Posterior cingulate gyrus (tissue), 11 donors: ENCODE measurements around the gene CRADD.
A peak's percentile ranks its signal among the peaks of the same experiment; 100 is the strongest.

Experiments
- DNase-seq, 10 donors: peaks; one replicate each; pipeline versions ENCODE4 v3.0.0 to v3.0.0-alpha.2; 2020 to 2021; ENCODE audit warnings: mixed read lengths in 3 of 10
- intact Hi-C: fragments of 100-400 bp; cut with DNase I; formaldehyde crosslinking; loops from one replicate; pipeline ENCODE4 v1.15.1; 2023

Gene CRADD

DNA sequence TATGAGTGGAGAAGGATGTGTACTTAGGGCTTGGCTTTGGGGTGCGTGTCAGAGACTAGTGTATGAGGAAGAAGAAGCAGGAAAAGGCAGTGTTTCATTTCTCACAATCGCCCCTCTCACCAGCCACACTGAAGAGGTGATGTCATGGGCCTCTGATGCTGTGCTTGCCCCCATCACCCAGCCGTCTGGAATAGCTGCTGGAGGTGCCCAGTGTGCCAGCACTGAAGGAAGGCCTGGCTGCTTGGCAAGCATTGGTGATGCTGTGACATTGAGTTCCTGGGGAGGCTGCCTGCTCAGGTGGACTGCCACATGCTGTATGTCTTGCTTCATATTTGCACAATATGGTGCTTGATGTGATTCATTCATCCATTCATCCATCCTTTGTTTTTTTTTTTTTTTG, 56.2 kb downstream of the CRADD start:
- DNase-seq = peak in 3 of 10 donors; percentile 8 to 77 (median 60)
- intact Hi-C loops = no loop called here

DNA sequence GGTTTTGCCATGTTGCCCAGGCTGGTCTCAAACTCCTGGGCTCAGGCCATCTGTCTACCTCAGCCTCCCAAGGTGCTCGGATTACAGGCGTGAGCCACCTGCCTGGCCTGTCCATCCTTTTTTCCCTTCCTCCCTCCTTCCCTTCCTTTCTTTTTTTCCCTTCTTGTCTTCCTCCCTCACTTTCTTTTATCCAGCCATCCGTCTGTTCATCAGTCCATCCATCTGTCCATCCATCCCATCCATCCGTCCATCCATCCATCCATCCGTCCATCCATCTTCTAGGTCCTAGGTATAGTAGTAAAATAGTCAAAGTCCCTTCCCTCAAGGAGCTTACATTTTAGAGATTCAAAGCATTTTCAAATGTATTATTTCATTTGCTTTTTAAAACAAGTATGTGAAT, 56.8 kb downstream of the CRADD start:
- intact Hi-C loops = no loop called here
- DNase-seq = no peak

DNA sequence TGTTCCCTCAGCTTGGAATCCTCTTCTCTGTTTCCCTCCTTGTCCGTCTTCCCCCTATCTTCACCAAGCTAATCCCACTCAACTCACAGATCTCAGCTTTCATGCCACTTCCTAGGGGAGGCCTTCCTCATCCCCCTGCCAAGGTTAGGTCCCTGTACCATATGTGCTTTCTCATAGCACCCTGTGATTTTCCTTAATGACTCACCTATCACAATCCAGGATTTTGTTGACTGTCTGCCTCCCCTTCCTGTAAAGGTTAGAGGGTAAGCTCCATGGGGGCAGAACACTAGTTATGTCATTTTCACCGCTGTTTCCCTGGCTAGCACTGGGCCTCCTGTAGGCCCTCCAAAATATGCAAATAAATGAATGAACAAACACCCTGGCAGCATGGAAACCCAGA, 57.6 kb downstream of the CRADD start:
- intact Hi-C loops = no loop called here

GRCh38 chr12:93736640-93737178, 59.5 kb downstream of the CRADD start:
- DNase-seq = no peak
- intact Hi-C loops = no loop called here

More for the DNA sequence above, 57.6 kb downstream of the CRADD start:
- no peak for DNase-seq

- intact Hi-C loops = no loop called here
- DNase-seq = no peak
These were observed 60.5 kb downstream of the CRADD start for GRCh38 chr12:93737457-93738198.

- intact Hi-C loops = no loop called here
- DNase-seq = no peak
These were observed 61.3 kb downstream of the CRADD start for GRCh38 chr12:93738199-93739058.

- DNase-seq = no peak
- intact Hi-C loops = loop anchor here (5.0 kb wide), 2 partner anchors 58 to 168 kb away; partner anchors contain the start of gene SOCS2
These were observed 63.6 kb downstream of the CRADD start for GRCh38 chr12:93740751-93741150.

GRCh38 chr12:93741659-93742109, 64.5 kb downstream of the CRADD start:
- no peak for DNase-seq

DNA sequence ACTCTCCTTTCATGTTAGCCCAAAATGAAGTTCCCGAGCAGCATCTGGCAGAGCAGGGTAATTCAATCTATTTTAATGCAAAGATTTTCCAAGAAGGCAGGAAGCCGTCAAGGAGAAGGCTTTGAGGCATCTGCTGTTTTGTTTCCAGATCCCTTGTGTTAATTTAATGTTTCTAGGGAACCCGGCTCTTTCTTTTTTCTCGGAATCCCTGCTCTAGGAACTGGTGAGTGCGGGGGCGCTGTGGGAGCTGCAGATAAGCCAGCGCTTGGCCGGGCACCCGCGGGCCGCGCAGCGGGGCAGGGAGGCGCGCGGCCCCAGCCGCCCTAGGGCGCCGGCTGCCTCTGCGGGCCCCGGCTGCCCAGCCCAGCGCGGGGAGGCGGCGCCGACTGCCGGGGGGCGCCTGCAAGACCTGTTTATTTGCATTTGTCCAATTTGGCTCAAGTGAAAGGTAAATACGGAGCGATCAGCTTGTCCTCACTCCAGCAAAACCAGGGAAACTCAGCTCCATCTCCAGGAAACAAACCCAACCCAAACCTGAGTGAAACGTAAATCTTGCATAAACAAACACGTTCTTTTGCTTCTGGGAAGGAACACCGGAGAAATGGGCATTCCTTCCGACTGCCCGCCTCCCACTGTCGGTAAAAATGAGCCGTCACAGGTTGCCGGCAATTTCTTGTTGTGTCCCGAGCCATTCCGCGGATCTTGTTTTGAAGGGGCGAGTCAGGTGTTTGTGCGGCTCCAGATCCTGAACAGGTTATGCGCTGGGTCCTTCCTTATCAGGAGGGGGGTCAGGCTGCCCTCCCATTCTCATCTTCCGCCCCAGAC, 65.1 kb downstream of the CRADD start:
- DNase-seq = peak; percentile 56 to 95 (median 74)
- intact Hi-C loops = loop anchor here (5.0 kb wide), 2 partner anchors 60 to 170 kb away; partner anchors contain the start of gene SOCS2

More at GRCh38 chr12:93741659-93742109, 64.5 kb downstream of the CRADD start:
- intact Hi-C loops = loop anchor here (5.0 kb wide), 2 partner anchors 59 to 169 kb away; partner anchors contain the start of gene SOCS2

- intact Hi-C loops = loop anchor here (5.0 kb wide), 2 partner anchors 61 to 171 kb away; partner anchors contain the start of gene SOCS2
- DNase-seq = no peak
These were observed 66.2 kb downstream of the CRADD start for GRCh38 chr12:93743229-93743998.

GRCh38 chr12:93743999-93744689, 67.0 kb downstream of the CRADD start:
- intact Hi-C loops = loop anchor here (5.0 kb wide), 2 partner anchors 62 to 172 kb away; partner anchors contain the start of gene SOCS2
- DNase-seq = no peak

- intact Hi-C loops = no loop called here
- no peak for DNase-seq
These were observed 68.1 kb downstream of the CRADD start for GRCh38 chr12:93745286-93745685.

DNA sequence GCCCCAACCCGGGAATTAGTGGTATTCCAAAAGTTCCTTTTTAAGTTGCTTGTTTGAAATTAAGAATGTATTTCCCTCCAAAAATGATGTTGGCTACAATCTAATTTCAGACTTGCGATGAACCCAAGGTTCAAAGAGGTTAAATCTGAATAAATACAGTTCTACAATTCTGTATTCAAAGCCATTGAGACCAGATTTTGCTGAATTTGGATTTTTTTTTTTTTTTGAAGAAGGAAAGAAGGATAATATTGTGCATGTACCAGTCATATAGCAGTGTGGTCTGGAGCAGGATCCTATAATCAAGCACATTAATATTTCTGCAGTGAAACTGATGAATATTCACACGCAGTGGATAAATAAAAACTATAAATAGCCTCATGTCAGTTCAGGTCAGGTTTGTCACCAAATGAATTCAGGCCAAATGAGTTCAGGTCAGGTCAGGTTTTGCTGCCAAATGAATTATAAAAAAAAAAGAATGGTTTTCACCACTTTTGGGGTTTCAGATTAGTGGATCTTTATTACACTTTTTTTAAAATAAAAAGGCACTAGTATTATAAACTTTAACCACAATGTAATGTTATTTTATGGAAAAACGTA, 69.5 kb downstream of the CRADD start:
- intact Hi-C loops = no loop called here
- DNase-seq = no peak

GRCh38 chr12:93748672-93749383, 71.7 kb downstream of the CRADD start:
- DNase-seq = no peak
- intact Hi-C loops = no loop called here

GRCh38 chr12:93749515-93749914, 72.3 kb downstream of the CRADD start:
- intact Hi-C loops = no loop called here
- no peak for DNase-seq

- intact Hi-C loops = no loop called here
These were observed 72.9 kb downstream of the CRADD start for GRCh38 chr12:93750056-93750455.

GRCh38 chr12:93751864-93752610, 74.9 kb downstream of the CRADD start:
- DNase-seq = no peak
- intact Hi-C loops = no loop called here

More at GRCh38 chr12:93750056-93750455, 72.9 kb downstream of the CRADD start:
- DNase-seq = no peak
